Stimulated activated CD8-positive, alpha-beta memory T cell treated with anti-CD3 and anti-CD28 coated beads, Interleukin-12 subunit alpha, Interleukin-12 subunit beta, amount 100 ng/mL, for 24 hours (primary cell): Measurements from ENCODE around the gene DNAL1.
"Not testable (repeated sequence)": the region's sequence is repeated elsewhere in the genome, so short reads cannot be mapped to it uniquely, and the experiment has no call there.

Experiments used
- DNase-seq: peaks from one replicate; pipeline ENCODE4 v3.0.0-alpha.2; 2020; ENCODE audit errors: extremely low read depth

DNAL1 gene

DNA sequence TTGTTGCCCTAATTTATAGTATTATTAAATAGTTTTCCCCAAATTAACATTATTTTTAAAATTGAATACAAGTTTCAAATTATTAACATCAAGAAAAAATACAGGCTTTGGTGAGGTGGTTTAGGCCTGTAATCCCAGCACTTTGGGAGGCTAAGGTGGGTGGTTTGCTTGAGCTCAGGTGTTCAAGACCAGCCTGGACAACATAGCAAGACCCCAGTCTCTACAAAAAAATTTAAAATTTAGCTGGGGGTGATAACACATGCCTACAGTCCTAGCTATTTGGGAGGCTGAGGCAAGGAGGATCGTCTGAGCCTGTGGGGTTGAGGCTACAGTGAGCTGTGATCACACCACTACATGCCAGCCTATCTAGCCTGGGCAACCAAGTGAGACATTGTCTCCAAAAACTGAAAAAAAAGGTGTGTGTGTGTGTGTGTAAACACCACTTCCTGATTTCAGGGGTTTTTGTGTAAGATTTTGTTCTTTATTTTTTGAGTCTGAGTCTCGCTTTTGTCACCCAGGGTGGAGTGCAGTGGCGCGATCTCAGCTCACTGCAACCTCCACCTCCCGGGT is 3.9 kb upstream of the DNAL1 start:
- no peak for DNase-seq

DNA sequence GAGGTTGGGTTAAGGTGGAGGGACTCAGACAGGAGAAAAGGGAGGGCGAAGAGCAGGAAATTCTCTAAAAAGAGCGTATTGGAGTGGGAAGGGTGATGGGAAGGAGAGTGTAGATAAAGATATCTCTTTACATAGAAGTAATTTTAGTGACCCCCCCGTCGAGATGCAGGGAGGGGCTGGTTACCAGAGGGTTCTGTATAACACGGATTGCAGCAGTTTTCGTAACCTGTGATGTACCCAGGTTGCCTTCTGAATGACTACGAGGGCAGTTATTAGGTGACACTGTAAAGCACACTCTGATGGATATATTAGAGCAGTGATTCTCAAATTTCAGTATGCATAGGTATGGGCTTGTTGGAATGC is 443 bp downstream of the DNAL1 start:
- DNase-seq = no peak

DNA sequence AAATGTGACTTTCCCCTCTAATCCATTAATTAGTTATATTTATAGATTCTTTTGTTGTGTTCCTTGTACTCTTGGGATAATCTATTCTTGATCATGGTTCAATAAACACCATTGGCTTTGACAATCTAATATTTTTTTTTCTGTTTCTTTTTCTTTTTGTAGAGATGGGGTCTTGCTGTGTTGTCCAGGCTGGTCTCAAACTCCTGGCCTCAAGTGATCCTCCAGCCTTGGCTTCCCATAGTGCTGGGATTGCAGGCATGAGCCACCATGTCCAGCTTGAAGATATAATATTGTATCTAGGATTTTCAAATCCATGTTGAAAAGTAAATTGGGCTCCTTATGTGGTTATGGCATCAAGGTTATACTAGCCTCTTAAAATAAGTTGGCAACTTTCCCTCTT is 6.2 kb downstream of the DNAL1 start:
- DNase-seq = no peak

GRCh38 chr14:73655851-73656250 is 11.1 kb downstream of the DNAL1 start:
- no peak for DNase-seq

DNA sequence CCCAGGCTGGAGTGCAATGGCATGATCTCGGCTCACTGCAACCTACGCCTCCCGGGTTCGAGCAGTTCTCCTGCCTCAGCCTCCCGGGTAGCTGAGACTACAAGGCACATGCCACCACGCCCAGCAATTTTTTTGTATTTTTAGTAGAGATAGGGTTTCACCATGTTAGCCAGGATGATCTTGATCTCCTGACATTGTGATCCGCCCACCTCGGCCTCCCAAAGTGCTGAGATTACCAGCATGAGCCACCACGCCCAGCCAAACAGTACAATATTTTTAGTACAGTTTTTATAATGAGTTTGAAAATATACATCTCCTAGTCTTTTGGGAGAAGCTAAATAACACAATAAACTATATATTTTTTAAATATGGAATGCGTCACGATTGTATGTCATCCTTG is 14.4 kb downstream of the DNAL1 start:
- DNase-seq = not testable (repeated sequence)

- no peak for DNase-seq
Observed at GRCh38 chr14:73660511-73660910, 15.7 kb downstream of the DNAL1 start.

GRCh38 chr14:73661872-73662271 is 17.1 kb downstream of the DNAL1 start:
- no peak for DNase-seq

GRCh38 chr14:73662487-73662943 is 17.7 kb downstream of the DNAL1 start:
- DNase-seq = no peak

DNA sequence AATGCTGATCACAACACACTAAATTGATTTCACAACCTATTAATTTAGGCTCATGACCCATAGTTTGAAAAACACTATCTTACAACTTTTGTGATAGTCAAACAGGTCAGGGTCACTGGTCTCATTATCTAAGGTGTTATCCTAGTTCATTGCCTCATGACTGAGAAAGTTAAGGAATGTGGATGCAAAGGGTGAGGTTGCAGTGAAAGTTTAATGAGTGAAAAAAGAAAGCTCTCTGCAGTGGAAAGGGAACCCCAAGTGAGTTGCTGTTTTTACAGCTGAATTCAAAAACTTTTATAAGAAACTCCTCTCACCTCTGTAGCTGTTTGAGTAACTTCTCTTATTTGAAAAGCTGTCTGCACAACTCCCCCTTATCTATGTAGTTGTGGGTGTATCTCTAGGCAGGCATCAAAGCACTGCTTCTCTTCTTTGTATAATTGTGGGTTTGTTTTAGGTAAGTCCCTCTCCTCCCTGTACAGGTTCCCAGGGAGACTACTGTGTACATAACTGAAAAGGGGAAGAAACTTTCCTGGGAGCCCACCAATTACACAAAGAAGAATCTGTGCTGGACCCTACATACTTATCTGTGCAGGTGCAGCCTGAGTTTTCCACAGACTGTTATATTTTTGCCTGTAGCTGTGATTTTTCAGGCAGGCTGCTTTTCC is 18.9 kb downstream of the DNAL1 start:
- DNase-seq = no peak

GRCh38 chr14:73665130-73665529 is 20.3 kb downstream of the DNAL1 start:
- no peak for DNase-seq

GRCh38 chr14:73666583-73666982 is 21.8 kb downstream of the DNAL1 start:
- no peak for DNase-seq

GRCh38 chr14:73667854-73668253 is 23.1 kb downstream of the DNAL1 start:
- no peak for DNase-seq

DNA sequence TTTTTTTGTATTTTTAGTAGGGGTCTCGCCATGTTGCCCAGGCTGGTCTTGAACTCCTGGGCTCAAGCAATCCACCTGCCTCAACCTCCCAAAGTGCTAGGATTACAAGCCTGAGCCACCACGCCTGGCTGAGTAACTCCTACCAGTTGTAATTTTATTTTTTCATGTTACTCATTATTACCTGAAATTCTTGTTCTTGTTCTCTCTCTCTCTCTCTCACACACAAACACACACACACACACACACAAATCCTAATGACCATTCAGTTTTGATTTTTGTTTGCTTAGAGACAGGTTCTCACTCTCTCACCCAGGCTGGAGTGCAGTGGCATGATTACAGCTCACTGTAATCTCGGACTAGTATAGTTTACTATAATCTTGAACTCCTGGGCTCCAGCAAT is 30.2 kb downstream of the DNAL1 start:
- no peak for DNase-seq

- DNase-seq = no peak
Observed at GRCh38 chr14:73678698-73679097, 33.9 kb downstream of the DNAL1 start.

DNA sequence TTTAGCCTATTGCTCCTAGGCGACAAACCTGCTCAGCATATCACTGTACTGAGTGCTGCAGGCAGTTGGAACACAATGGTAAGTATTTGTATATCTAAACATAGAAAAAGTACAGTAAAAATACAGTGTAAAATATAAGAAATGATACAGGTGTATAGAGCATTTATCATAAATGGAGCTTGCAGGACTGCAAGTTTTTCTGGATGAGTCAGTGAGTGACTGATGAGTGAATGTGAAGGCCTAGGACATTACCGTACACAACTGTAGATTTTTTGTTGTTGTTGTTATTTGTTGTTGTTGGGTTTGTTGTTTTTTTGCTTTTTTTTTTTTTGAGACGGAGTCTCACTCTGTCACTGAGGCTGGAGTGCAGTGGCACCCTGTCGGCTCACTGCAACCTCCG is 36.0 kb downstream of the DNAL1 start:
- DNase-seq = no peak

DNA sequence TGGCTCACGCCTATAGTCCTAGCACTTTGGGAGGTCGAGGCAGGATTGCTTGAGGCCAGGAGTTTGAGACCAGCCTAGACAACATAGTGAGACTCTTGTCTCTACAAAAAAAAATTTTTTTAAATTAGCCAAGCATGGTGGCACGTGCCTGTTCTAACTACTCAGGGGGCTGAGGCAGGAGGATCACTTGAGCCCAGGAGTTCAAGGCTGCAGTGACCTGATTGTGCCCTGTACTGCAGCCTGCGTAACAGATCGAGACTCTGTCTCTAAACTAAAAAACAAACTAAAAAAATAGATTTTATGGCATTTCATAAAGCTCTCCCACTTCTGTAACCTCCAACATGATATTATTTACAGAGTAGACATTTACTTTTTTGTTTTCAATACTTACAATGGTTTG is 39.8 kb downstream of the DNAL1 start:
- no peak for DNase-seq

DNA sequence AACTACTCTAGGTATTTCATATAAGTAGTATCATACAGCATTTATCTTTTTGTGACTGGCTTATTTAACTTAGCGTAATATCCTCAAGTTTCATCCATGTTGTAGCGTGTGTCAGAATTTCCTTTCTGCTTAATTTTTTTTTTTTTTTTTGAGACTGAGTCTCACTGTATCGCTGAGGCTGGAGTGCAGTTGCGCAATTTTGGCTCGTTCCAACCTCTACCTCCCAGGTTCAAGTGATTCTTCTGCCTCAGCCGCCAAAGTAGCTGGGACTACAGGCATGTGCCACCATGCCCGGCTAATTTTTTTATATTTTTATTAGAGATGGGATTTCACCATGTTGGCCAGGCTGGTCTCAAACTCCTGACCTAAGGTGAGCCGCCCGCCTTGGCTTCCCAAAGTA is 40.5 kb downstream of the DNAL1 start:
- no peak for DNase-seq

DNA sequence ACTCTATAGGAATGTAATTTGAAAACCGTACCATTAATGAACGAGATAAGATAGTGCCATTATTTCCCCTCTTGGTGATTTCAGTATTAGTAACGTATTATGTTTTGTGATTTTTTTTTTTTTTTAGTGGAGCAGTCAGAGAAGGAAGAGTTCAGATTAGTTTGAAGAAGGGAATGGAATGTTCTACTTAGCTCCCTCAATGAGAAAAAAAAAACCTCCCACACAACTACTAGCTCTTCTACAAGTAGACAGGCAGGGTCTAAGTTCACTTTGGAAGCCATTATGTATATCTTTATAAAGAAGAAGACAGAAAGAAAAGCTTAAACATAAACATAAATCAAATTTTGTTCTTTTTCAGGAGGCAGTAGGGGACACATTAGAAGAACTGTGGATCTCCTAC is 42.1 kb downstream of the DNAL1 start:
- no peak for DNase-seq

- DNase-seq = no peak
Observed at GRCh38 chr14:73694083-73694482, 49.3 kb downstream of the DNAL1 start.

GRCh38 chr14:73695082-73695481 is 50.3 kb downstream of the DNAL1 start:
- no peak for DNase-seq

DNA sequence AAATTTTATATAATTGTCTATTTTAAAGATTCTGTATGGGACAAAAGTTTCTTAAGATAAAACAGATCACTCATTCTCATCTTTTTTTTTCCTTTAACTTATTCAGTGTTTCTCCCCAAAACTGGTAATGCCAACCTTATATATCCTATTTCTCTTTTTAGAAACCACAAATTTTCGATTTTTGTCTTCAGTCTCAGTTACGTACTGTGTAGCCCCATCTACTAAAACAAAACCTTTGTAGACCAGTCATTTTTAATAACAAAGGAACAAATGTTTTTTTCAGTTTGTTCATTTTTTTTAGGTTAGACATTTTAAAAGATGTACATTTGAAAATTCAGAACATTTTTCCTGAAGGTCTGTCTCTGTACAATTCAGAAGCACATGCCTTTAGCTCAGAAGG is 51.2 kb downstream of the DNAL1 start:
- no peak for DNase-seq

- no peak for DNase-seq
Observed at GRCh38 chr14:73696466-73697400, 51.9 kb downstream of the DNAL1 start.

GRCh38 chr14:73700325-73700724 is 55.5 kb downstream of the DNAL1 start:
- DNase-seq = no peak
